Activated T-cell treated with anti-CD3 and anti-CD28 coated beads, Interleukin-2, amount 50 U/mL, for 4 hours (primary cell): ENCODE data around the gene CNIH3. TPM values are rescaled to one million over a fixed set of nuclear protein-coding genes. Genes with fewer than 3 reads are reported as not detected.
"Not testable (repeated sequence)": the region's sequence is repeated elsewhere in the genome, so short reads cannot be mapped to it uniquely, and the experiment has no call there.

ENCODE experiments used
- ATAC-seq, 2 donors: fragments of 200-7000 bp; cut with Tn5 transposase; one replicate each; pipeline ENCODE4 v1.10.0; 2021
- DNase-seq: peaks from one replicate; pipeline ENCODE4 v3.0.0-alpha.2; 2020
- H3K27me3 Mint-ChIP-seq: one replicate; pipeline ENCODE4 v1.8.0; 2021; ENCODE audit warnings: low read depth, mixed read lengths
- H3K36me3 Mint-ChIP-seq: one replicate; pipeline ENCODE4 v1.8.0; 2022; ENCODE audit warnings: mixed read lengths; ENCODE audit not compliant: insufficient read depth
- H3K4me1 Mint-ChIP-seq: one replicate; pipeline ENCODE4 v1.8.0; 2021; ENCODE audit warnings: low read depth, mixed read lengths
- H3K4me3 Mint-ChIP-seq: one replicate; pipeline ENCODE4 v1.8.0; 2021; ENCODE audit warnings: mild to moderate bottlenecking, moderate library complexity, mixed read lengths
- H3K9me3 Mint-ChIP-seq: one replicate; pipeline ENCODE4 v1.8.0; 2021; ENCODE audit warnings: mixed read lengths
- total RNA-seq, 3 donors: library from RNA; stranded (reverse); gene quantifications; one replicate each; pipeline ENCODE4 v1.2.1, GENCODE V29; 2021

The CNIH3 gene
- total RNA-seq, 3 donors from 2014 or later, result 0.66 to 1.1 (median 0.71) TPM

DNA sequence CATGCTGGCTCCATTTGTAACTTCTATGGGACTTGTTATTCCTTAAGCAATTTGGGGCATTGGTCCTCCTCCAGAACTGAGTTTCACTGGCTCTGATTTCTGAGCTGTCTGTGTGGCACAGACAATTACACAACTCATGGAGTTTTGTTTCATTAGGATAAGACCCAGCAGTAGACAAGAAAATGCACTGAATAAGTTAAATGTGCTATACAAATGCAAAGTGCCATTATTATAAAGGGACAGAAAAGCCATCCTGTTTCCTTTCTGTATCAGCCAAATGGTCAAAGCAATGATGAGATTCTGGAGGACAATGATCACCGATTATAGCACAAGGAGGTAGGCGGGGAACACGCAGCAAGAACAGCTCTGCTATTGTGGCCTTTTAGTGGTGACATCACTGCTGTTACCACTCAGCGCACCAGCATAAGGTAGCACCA is 81.9 kb downstream of the CNIH3 start:
- no peaks in the 10 kb centered on the region for H3K4me1 Mint-ChIP-seq
- no peaks in the 10 kb centered on the region for H3K9me3 Mint-ChIP-seq
- ATAC-seq (no peak), DNase-seq (no peak)
- no peak overlapping the region for H3K4me3 Mint-ChIP-seq
- H3K27me3 Mint-ChIP-seq, result peaks cover 2% of the 10 kb centered on the region
- no peaks in the 10 kb centered on the region for H3K36me3 Mint-ChIP-seq

DNA sequence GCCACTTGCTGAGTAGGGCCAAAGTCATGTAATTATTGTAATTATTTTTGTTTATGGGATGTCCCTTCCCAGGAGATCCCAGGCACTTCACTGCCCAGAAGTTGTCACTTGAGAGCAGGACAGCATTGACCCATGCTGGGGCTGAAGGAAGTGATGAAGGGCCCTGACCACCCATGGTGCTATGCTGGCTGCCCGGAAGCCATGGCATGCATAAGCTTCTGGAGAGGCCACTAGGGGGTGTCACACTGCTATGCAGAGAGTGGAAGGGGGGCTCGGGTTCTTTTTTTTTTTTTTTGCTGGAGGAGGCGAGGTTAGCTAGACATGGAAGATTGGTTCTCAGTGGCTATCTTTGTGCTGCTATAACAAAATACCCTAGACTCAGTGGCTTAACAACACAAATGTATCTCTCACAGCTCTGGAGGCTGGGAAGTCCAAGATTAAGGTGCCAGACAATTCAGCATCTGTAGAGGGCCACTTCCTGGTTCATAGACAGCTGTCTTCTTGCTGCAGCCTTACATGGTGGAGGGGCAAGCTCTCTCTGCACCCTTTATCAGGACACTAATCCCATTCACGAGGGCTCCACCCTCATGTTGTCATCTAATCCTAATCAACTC is 84.9 kb downstream of the CNIH3 start:
- no peaks in the 10 kb centered on the region for H3K4me1 Mint-ChIP-seq
- H3K27me3 Mint-ChIP-seq, result peaks cover 2% of the 10 kb centered on the region
- DNase-seq (no peak), ATAC-seq (no peak)
- H3K36me3 Mint-ChIP-seq, result no peaks in the 10 kb centered on the region
- no peaks in the 10 kb centered on the region for H3K9me3 Mint-ChIP-seq
- H3K4me3 Mint-ChIP-seq, result no peak overlapping the region

DNA sequence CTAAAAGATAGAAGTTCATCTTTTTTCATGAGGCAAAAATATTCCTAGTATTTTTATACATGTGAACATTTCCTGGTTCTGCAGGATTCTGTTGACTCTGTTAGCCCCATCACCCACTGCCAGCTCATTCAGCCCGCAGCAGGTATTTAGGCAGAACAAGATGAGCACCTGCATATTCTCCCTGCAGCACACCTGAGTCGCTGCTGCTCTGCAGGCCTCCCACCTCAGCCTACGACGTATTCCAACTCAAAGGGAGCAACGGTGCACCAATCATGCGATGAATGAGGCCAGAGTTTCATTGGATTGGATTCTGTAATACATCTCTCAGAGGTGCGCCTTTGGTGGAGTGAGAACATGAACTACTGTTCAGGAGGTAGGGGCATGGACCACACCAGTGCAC is 87.6 kb downstream of the CNIH3 start:
- Mint-ChIP-seq H3K27me3 (peaks cover 8% of the 10 kb centered on the region), H3K4me3 (no peak overlapping the region), H3K4me1 (no peaks in the 10 kb centered on the region), H3K36me3 (no peaks in the 10 kb centered on the region), H3K9me3 (no peaks in the 10 kb centered on the region)
- no peak for DNase-seq
- no peak for ATAC-seq

DNA sequence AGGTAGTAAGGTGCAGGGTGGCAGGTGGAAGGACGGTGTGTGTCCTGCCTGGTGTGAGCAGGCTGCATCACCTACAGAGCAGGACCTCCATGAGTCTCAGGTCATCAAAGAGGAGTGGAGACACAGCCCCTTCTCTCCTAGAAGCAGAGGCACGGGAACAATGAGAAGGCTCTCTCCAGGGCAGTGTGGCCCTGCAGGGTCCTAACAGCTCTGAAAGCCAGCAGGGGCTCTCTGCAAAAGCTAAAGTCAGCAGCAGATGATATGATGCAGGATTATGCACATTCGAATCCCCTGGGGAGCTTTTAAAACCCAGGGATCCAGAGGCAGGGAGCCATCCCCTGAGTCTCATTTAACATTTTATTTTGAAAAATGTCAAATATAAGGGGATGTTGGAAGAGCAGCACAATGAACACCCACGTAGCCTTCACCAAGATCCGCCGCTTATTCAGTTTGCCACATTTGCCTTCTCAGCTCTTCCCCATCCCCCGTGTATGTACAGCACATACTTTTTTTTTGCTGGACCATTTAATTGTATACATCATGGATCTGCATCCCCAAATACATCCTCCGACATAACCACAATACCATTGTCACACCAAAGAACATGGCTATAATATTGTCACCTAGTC is 88.1 kb downstream of the CNIH3 start:
- ATAC-seq, result no peak
- H3K9me3 Mint-ChIP-seq, result no peaks in the 10 kb centered on the region

DNA sequence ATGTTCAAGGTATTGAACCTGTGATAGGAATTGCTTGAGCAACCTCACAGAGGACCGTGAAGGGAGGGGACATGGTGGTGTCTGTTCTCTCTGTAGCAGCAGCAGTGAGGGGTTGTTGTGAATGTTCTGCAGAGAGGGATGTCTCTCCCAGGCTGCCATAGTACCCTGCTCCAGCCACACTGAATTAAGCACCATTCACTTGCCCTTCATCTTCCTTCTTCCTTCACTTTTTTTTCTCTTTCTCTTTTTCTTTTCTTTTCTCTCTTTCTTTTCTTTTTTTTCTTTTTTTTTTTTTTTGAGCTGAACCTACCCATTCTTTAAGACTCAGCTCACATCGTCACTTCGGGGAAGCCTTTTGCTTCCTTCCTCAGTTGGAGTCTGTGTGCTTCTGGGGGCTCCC is 89.5 kb downstream of the CNIH3 start:
- ATAC-seq (no peak), DNase-seq (no peak)
- Mint-ChIP-seq H3K27me3 (peaks cover 8% of the 10 kb centered on the region), H3K4me3 (no peak overlapping the region), H3K4me1 (no peaks in the 10 kb centered on the region), H3K9me3 (no peaks in the 10 kb centered on the region), H3K36me3 (no peaks in the 10 kb centered on the region)

More for the DNA sequence above, 88.1 kb downstream of the CNIH3 start:
- no peak for DNase-seq
- H3K4me3 Mint-ChIP-seq, result no peak overlapping the region
- H3K27me3 Mint-ChIP-seq, result peaks cover 8% of the 10 kb centered on the region
- H3K36me3 Mint-ChIP-seq, result no peaks in the 10 kb centered on the region
- H3K4me1 Mint-ChIP-seq, result no peaks in the 10 kb centered on the region

DNA sequence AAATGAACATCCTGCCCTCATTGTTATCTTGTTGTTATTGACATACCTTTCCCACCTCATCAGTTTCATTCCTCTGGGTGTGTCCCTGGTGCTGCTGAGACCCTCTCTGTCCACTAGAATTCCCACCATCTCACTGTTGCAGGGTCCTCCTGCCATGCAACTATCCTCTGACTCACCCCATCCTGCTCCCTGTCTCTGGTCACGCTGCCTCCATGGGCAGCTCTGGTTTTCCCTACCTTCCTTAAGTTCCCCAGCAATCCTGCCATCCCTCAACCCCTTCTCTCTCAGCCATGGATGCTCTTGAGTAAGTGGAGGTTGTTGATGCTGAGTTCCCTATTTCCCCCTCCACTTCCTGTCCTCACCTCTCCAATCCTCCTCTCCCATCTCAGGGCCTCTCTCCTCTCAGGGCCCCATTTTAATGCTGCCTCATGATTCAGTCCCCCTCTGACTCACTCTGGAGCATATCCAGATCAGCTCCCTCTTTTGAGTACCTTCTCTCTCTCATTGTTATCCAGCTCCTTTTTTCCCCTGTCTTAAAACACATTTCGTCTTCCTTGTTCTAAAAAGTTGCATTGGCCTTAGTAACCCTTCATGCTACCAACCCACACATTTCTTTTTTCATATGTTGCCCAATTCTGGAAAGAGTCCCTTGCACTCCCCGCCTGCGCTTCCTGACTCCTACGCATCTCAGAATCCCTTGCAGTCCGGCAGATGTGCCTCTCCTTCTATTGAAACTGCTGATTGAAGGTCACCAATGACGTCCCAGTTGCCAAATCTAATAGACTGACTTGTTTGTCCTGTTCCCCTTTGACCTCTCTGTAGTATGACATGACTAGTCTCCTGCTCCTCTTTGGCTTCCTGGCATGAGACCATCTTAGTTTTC is 92.0 kb downstream of the CNIH3 start:
- H3K36me3 Mint-ChIP-seq, result no peaks in the 10 kb centered on the region
- H3K9me3 Mint-ChIP-seq, result no peaks in the 10 kb centered on the region
- peaks cover 7% of the 10 kb centered on the region for H3K27me3 Mint-ChIP-seq
- H3K4me1 Mint-ChIP-seq, result no peaks in the 10 kb centered on the region
- H3K4me3 Mint-ChIP-seq, result no peak overlapping the region
- DNase-seq, result no peak
- no peak for ATAC-seq

DNA sequence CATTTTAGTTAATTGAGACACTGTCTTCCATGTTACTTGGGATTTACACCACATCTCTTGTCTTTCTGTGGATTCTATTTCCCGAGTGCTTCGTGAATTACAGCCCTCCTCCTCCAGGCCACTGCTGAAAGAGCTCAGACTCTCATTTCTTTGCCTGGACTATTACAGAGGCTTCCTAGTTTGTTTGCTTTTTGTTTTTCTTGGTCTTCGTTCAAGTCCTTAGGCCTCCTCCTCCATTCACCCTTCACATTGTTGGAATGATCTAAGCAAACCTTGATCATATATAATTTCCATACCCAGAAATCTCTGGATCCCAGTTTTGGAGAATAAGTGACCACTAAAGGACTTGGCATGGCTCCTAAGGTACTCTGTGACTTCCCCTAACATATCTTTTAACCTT is 94.1 kb downstream of the CNIH3 start:
- no peaks in the 10 kb centered on the region for H3K9me3 Mint-ChIP-seq
- H3K36me3 Mint-ChIP-seq, result no peaks in the 10 kb centered on the region
- H3K4me3 Mint-ChIP-seq, result no peak overlapping the region
- no peaks in the 10 kb centered on the region for H3K4me1 Mint-ChIP-seq
- no peak for ATAC-seq
- peaks cover 8% of the 10 kb centered on the region for H3K27me3 Mint-ChIP-seq
- DNase-seq, result no peak

DNA sequence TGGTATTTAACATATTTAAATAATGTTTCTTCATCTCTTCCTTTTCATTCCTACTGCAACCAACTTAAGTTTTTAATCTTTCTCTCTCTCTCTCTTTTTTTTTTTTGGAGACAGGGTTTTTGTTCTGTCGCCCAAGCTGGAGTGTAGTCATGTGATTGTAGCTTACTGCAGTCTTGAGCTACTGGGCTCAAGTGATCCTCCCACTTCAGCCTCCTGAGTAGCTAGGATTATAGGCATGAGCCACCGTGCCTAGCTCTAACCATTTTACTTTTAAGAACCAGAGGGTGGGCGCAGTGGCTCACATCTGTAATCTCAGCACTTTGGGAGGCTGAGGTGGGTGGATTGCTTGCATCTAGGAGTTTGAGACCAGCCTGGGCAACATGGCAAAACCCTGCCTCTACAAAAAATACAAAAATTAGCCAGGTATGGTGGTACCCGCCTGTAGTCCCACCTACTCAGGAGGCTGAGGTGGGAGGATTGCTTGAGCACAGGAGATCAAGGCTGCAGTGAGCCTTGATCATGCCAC is 95.2 kb downstream of the CNIH3 start:
- not testable (repeated sequence) for H3K9me3 Mint-ChIP-seq, ATAC-seq, DNase-seq, H3K36me3 Mint-ChIP-seq, H3K4me1 Mint-ChIP-seq, H3K4me3 Mint-ChIP-seq
- peaks cover 13% of the 10 kb centered on the region for H3K27me3 Mint-ChIP-seq

DNA sequence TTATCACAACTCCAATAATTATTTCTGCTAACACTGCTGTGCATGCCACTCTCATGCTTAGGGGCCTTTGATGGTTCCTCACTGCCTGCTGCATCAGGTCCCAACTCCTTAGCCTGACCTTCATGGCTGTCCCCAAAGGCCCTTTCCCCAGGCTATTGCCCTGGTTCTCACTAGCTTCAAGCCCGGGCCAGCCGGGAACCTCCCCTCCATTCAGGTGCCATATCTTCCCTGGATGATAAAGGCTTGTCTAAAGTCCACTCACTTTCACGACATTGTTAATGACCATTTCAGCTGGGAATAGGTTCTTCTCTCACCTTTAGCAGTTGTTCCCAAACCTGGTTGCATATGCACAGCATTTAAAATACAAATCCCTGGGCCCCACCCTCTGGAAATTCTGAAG is 95.8 kb downstream of the CNIH3 start:
- H3K27me3 Mint-ChIP-seq, result peaks cover 14% of the 10 kb centered on the region
- no peak for ATAC-seq
- no peaks in the 10 kb centered on the region for H3K4me1 Mint-ChIP-seq
- no peaks in the 10 kb centered on the region for H3K9me3 Mint-ChIP-seq
- no peak for DNase-seq
- no peaks in the 10 kb centered on the region for H3K36me3 Mint-ChIP-seq
- H3K4me3 Mint-ChIP-seq, result no peak overlapping the region

DNA sequence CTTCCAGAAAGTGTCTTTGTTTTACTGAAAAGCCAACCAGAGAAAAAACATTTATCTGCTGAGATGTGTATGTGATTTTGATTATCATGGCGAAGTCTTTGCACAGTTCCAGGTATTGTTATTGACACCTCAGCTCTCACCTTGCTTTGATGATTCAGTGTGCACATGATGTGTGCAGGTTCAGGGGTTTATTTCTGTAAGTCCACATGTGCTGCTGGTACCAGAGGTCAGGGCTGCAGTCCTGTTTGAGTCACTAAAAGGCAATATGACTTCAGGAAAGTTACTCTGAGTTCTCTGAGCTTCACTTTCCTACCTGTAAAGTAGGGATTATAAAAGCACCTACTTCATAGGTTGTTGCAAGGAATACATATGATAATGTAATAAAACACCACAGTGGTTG is 97.1 kb downstream of the CNIH3 start:
- ATAC-seq (no peak), DNase-seq (no peak)
- H3K4me1 Mint-ChIP-seq, result no peaks in the 10 kb centered on the region
- no peak overlapping the region for H3K4me3 Mint-ChIP-seq
- H3K9me3 Mint-ChIP-seq, result no peaks in the 10 kb centered on the region
- no peaks in the 10 kb centered on the region for H3K36me3 Mint-ChIP-seq
- H3K27me3 Mint-ChIP-seq, result peaks cover 17% of the 10 kb centered on the region

DNA sequence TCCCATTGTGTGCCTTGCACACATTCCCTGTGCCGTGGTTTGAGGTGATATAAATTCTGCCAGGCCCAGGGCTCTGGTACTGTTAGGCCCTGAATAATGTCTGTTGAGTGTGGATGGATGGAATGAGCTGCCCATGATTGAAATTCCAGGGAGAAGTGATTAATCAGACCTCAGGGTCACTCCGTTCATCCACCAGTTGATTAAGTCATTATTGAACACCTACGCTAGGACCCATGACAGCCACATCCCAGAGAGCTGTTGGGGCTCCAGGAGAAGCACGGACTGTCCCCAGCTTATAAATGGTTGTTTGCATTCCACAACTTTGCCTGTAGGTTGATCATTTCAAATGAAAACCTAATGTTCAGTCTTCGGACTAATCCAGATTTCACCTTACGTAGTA is 98.4 kb downstream of the CNIH3 start:
- no peak for DNase-seq
- no peaks in the 10 kb centered on the region for H3K4me1 Mint-ChIP-seq
- no peak for ATAC-seq
- no peaks in the 10 kb centered on the region for H3K36me3 Mint-ChIP-seq
- H3K4me3 Mint-ChIP-seq, result no peak overlapping the region
- peaks cover 22% of the 10 kb centered on the region for H3K27me3 Mint-ChIP-seq
- H3K9me3 Mint-ChIP-seq, result no peaks in the 10 kb centered on the region

DNA sequence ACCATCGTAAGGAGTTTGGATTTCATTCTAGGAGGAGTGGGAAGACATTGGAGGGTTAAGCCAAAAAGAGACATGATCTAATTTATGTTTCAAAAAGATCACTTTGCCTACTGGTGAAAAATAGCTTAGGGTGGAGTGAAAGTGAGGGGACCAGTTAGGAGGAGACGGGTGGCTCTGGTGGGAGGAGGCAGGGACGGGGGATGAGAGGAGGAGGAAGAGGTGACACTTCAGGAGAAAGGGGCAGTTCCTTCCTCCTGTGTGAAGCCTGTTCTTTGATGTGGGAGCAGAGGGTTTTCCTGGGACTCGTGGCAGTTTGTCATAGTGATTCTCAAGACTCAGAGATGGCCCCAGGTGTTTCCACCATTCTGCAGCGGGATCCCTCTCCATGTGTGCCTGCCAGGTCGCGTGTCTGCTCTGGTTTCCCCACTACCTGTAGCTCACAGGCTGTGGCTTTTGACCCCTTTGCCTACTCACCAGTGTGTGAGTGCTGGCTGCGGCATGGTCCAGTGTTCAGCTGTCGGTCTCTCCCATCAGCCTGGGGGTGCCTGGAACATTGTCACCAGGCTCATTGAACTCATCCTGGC is 102.4 kb downstream of the CNIH3 start:
- Mint-ChIP-seq H3K9me3 (no peaks in the 10 kb centered on the region), H3K36me3 (no peaks in the 10 kb centered on the region), H3K4me1 (no peaks in the 10 kb centered on the region), H3K4me3 (no peak overlapping the region), H3K27me3 (peaks cover 30% of the 10 kb centered on the region)
- DNase-seq (no peak), ATAC-seq (no peak)

DNA sequence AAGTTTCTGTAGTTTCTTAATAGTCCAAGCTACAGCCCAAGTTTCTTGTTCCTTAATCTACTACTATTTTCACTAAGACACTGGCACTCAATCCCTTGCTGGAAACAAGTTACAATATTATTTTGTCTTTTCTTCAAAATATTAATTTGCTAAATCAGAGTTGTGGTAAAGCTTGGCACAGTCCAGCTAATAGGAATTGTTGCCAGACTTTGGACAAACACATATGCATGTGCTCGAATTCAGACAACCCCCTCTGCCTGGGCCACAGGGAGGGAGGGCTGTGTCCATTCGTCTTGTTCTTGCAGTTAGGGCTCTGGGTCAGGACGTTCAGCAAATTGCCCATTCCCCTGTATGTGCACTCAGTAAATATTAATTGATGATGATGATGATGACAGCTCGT is 103.6 kb downstream of the CNIH3 start:
- Mint-ChIP-seq H3K27me3 (peaks cover 29% of the 10 kb centered on the region), H3K36me3 (no peaks in the 10 kb centered on the region), H3K9me3 (no peaks in the 10 kb centered on the region), H3K4me1 (no peaks in the 10 kb centered on the region), H3K4me3 (no peak overlapping the region)
- DNase-seq (no peak), ATAC-seq (no peak)

DNA sequence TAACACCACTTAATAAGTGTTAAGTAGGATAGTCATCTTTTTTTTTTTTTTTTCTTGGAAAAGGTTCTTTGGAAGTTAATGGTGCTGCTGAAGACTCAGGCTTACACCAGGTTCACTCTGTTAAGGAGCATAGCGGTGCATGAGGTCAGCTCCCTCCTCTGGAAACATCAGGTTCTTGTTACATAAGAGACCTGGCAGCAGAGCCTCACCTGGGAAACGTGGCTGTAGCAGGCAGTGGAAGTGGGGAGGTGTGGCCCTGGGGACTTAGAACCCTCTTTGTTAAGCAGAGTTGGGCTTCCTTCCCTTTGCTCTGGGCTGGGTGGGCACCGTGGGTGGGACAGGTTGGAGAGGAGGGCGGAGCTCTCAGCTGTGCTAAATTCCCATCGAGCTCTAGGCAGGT is 104.1 kb downstream of the CNIH3 start:
- ATAC-seq (no peak), DNase-seq (no peak)
- Mint-ChIP-seq H3K27me3 (peaks cover 29% of the 10 kb centered on the region), H3K4me1 (no peaks in the 10 kb centered on the region), H3K36me3 (no peaks in the 10 kb centered on the region), H3K4me3 (no peak overlapping the region), H3K9me3 (no peaks in the 10 kb centered on the region)
